ENCODE results near the gene CAMK4.

DNA sequence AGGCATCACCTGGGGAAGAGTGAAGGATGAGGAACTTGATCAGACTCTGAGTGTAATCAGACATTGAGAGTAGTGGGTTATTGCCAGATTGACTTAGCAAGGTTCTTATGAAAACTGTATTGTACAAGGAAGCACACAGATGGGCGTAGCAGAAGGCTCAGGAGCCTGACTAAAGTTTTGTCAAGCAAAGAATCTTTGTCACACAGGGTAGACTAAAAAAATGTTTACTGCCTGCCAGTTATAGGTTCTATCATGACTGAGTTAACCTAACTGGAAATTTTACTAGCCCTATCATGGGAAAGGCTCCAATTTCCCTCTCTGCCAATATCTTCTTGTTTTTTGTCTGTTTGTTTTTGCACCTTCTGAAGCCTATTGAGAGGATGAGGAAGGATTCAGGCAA, 19.1 kb downstream of the CAMK4 start:
- TF ChIP-seq CTCF (IDR thresholded peaks at IDR 0.05) (no peak), EZH2 (IDR thresholded peaks at IDR 0.05) (no peak)
